ENCODE measurements around the gene ANXA6. TPM values are rescaled to one million over a fixed set of nuclear protein-coding genes. Genes with fewer than 3 reads are reported as not detected.

Gene ANXA6
- total RNA-seq, 1 donor from 2014 or later = 245 TPM

GRCh38 chr5:151104795-151105194 lies 52.8 kb downstream of the ANXA6 start:
- H3K9me3 Mint-ChIP-seq (ENCODE audit: unreplicated experiment) = no peaks in the 10 kb centered on the region
- DNase-seq (ENCODE audit: extremely low spot score, unreplicated experiment) = no peak

GRCh38 chr5:151101746-151102145 lies 55.8 kb downstream of the ANXA6 start:
- peaks cover under 1% of the 10 kb centered on the region for H3K4me1 Mint-ChIP-seq (ENCODE audit: unreplicated experiment)
- peaks cover 37% of the 10 kb centered on the region for H3K36me3 Mint-ChIP-seq (ENCODE audit: unreplicated experiment)
- H3K4me3 Mint-ChIP-seq (ENCODE audit: unreplicated experiment) = no peak overlapping the region
- H3K27ac Mint-ChIP-seq (ENCODE audit: unreplicated experiment) = no peak overlapping the region
- DNase-seq (ENCODE audit: extremely low spot score, unreplicated experiment) = no peak
- H3K9me3 Mint-ChIP-seq (ENCODE audit: unreplicated experiment) = no peaks in the 10 kb centered on the region
- TF ChIP-seq CTCF (IDR thresholded peaks at IDR 0.05) = no peak
- H3K27me3 Mint-ChIP-seq (ENCODE audit: unreplicated experiment) = no peaks in the 10 kb centered on the region

More at GRCh38 chr5:151104795-151105194, 52.8 kb downstream of the ANXA6 start:
- no peak for TF ChIP-seq CTCF (IDR thresholded peaks at IDR 0.05)
- Mint-ChIP-seq H3K36me3 (ENCODE audit: unreplicated experiment) (peaks cover 52% of the 10 kb centered on the region), H3K27me3 (ENCODE audit: unreplicated experiment) (no peaks in the 10 kb centered on the region), H3K27ac (ENCODE audit: unreplicated experiment) (no peak overlapping the region), H3K4me3 (ENCODE audit: unreplicated experiment) (no peak overlapping the region), H3K4me1 (ENCODE audit: unreplicated experiment) (peaks cover 5% of the 10 kb centered on the region)

GRCh38 chr5:151101151-151101550 lies 56.4 kb downstream of the ANXA6 start:
- Mint-ChIP-seq H3K27ac (ENCODE audit: unreplicated experiment) (no peak overlapping the region), H3K36me3 (ENCODE audit: unreplicated experiment) (peaks cover 32% of the 10 kb centered on the region), H3K9me3 (ENCODE audit: unreplicated experiment) (no peaks in the 10 kb centered on the region), H3K4me3 (ENCODE audit: unreplicated experiment) (no peak overlapping the region), H3K4me1 (ENCODE audit: unreplicated experiment) (peaks cover 5% of the 10 kb centered on the region), H3K27me3 (ENCODE audit: unreplicated experiment) (no peaks in the 10 kb centered on the region)
- no peak for DNase-seq (ENCODE audit: extremely low spot score, unreplicated experiment)
- TF ChIP-seq CTCF (IDR thresholded peaks at IDR 0.05) = no peak

GRCh38 chr5:151100681-151101080 lies 56.9 kb downstream of the ANXA6 start:
- Mint-ChIP-seq H3K9me3 (ENCODE audit: unreplicated experiment) (no peaks in the 10 kb centered on the region), H3K36me3 (ENCODE audit: unreplicated experiment) (peaks cover 32% of the 10 kb centered on the region), H3K27me3 (ENCODE audit: unreplicated experiment) (no peaks in the 10 kb centered on the region)

GRCh38 chr5:151098768-151099121 lies 58.8 kb downstream of the ANXA6 start:
- H3K4me1 Mint-ChIP-seq (ENCODE audit: unreplicated experiment) = peaks cover 28% of the 10 kb centered on the region
- no peak overlapping the region for H3K4me3 Mint-ChIP-seq (ENCODE audit: unreplicated experiment)
- no peaks in the 10 kb centered on the region for H3K9me3 Mint-ChIP-seq (ENCODE audit: unreplicated experiment)
- peak overlapping the region; percentile 4 for H3K27ac Mint-ChIP-seq (ENCODE audit: unreplicated experiment)
- DNase-seq (ENCODE audit: extremely low spot score, unreplicated experiment) = no peak
- H3K36me3 Mint-ChIP-seq (ENCODE audit: unreplicated experiment) = peaks cover 25% of the 10 kb centered on the region
- H3K27me3 Mint-ChIP-seq (ENCODE audit: unreplicated experiment) = no peaks in the 10 kb centered on the region
- TF ChIP-seq CTCF (IDR thresholded peaks at IDR 0.05) = no peak

More at GRCh38 chr5:151100681-151101080, 56.9 kb downstream of the ANXA6 start:
- Mint-ChIP-seq H3K27ac (ENCODE audit: unreplicated experiment) (peak overlapping the region; percentile 9), H3K4me1 (ENCODE audit: unreplicated experiment) (peaks cover 9% of the 10 kb centered on the region), H3K4me3 (ENCODE audit: unreplicated experiment) (no peak overlapping the region)
- DNase-seq (ENCODE audit: extremely low spot score, unreplicated experiment) = no peak
- no peak for TF ChIP-seq CTCF (IDR thresholded peaks at IDR 0.05)

Data from osteocyte (in vitro differentiated cells).